Omental fat pad (tissue), 4 donors: ENCODE data around the gene CFAP300. TPM values are rescaled to one million over a fixed set of nuclear protein-coding genes. Genes with fewer than 3 reads are reported as not detected.

ENCODE experiments used
- ATAC-seq: fragments of 150-250 bp; one replicate; pipeline ENCODE4 v1.9.1; 2016; ENCODE audit warnings: mild to moderate bottlenecking, moderate library complexity; ENCODE audit not compliant: low FRiP score
- DNase-seq: peaks from one replicate; pipeline ENCODE4 v3.0.0-alpha.2; 2019; ENCODE audit warnings: low spot score
- CTCF ChIP-seq, 3 donors: fragments of 450-650 bp; IDR thresholded peaks; one replicate each; pipeline ENCODE4 v1.5.1; 2016 to 2017; ENCODE audit warnings: antibody characterized with exemption in 3 of 3, mild to moderate bottlenecking in 3 of 3, moderate library complexity in 2 of 3
- total RNA-seq, 4 donors: library from RNA; depleted of rRNA; stranded (reverse); fragments of >200 nt; gene quantifications; one replicate each; pipeline ENCODE4 v1.1.0, GENCODE V29; 2016

The CFAP300 gene
- total RNA-seq, 4 donors from 2014 or later: 1.0 to 3.2 (median 1.2) TPM

DNA sequence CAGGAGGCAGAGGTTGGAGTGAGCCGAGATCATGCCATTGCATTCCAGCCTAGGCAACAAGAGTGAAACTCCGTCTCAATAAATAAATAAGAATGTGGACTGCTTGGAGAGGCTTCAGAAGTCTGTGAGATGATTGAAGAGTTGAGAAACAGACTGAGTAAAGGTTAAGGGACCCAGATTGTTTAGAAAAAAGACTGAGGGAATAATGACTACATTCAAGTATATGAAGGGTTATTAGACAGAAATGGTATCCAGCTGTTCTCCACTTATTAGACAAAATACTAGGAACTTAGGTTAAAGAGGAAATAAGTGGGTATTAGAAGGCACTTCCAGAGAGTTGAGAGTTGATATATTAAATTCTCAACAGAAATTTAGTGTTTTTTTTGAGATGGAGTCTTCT, 52.5 kb downstream of the CFAP300 start:
- TF ChIP-seq CTCF (IDR thresholded peaks at IDR 0.05): no peak
- no peak for DNase-seq
- no peak for ATAC-seq

- no peak for DNase-seq
- no peak for ATAC-seq
- no peak for TF ChIP-seq CTCF (IDR thresholded peaks at IDR 0.05)
Measured at GRCh38 chr11:102108734-102109440, 61.6 kb downstream of the CFAP300 start.

DNA sequence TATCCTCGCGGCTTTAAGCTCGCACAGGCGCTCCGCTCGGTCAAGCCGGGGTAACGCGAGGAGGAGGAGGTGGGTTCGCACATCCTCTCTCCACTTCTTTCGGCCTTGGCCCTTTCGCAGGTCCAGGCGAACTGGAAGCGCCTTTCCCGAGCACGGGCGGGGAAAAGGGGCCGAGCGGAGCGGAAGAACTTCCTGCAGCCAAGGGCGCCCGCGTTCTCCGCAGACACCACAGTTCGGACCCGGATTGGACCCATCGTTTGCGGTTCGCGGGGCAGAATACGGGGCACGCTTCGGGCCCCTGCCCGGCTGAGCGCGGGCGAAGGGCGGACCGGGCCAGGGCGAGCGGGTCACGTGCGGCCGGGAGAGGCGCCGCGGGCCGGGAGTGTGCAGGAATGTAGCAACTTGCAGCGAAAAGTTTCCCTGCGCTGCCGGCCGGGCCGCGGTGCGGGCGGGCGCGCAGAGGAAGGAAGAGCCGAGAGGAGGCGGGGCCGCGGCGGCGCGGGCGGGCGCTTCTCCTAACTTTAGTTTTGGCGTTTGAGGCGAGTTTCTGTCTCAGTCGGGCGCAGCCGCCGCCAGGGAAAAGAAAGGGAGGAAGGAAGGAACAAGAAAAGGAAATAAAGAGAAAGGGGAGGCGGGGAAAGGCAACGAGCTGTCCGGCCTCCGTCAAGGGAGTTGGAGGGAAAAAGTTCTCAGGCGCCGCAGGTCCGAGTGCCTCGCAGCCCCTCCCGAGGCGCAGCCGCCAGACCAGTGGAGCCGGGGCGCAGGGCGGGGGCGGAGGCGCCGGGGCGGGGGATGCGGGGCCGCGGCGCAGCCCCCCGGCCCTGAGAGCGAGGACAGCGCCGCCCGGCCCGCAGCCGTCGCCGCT, 62.9 kb downstream of the CFAP300 start, which contains the start of gene YAP1:
Gene YAP1, plus strand, starts transcription at position 552 of the 865 bp plus-strand sequence. CDS start 402 bp downstream, outside the sequence.
- DNase-seq (peak; percentile 42), ATAC-seq (peak; percentile 89)
- no peak for TF ChIP-seq CTCF (IDR thresholded peaks at IDR 0.05)

DNA sequence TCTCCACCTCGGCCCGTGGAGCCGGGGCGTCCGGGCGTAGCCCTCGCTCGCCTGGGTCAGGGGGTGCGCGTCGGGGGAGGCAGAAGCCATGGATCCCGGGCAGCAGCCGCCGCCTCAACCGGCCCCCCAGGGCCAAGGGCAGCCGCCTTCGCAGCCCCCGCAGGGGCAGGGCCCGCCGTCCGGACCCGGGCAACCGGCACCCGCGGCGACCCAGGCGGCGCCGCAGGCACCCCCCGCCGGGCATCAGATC, 63.4 kb downstream of the CFAP300 start:
- DNase-seq (no peak), ATAC-seq (peak; percentile 8)
- TF ChIP-seq CTCF (IDR thresholded peaks at IDR 0.05): no peak

DNA sequence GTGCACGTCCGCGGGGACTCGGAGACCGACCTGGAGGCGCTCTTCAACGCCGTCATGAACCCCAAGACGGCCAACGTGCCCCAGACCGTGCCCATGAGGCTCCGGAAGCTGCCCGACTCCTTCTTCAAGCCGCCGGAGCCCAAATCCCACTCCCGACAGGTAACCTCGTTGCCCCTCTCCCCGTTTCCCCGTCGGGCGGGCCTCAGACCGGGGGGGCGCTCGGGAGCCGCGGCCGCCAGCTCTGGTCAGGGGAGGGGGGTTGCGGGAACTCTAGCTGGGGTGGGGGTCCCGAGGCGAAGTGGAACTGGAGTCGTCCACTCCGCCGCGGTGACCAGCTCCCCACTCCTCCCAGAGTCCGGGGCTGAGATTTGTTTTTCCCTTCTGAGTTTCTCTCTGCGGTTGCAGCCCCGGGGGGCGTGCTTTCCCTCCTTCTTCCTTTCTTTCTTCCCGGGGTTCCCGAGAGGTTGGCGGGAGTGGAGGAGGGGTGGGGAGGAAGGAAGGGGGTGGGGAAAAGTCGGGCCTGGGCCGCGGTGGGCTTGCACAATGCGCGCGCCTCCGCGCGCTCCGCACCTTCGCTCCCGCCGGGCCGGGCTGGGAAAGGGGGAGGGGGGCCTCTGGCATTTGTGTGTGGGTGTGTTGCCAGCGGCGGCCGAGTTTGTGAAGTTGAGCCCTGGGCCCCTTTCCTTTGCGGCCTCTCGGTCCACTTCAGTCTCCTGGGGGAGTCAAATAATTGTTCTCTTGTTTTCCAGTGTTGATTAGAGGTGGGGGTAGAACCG, 64.0 kb downstream of the CFAP300 start:
- DNase-seq (peak; percentile 45), ATAC-seq (peak; percentile 70)
- TF ChIP-seq CTCF (IDR thresholded peaks at IDR 0.05): no peak

DNA sequence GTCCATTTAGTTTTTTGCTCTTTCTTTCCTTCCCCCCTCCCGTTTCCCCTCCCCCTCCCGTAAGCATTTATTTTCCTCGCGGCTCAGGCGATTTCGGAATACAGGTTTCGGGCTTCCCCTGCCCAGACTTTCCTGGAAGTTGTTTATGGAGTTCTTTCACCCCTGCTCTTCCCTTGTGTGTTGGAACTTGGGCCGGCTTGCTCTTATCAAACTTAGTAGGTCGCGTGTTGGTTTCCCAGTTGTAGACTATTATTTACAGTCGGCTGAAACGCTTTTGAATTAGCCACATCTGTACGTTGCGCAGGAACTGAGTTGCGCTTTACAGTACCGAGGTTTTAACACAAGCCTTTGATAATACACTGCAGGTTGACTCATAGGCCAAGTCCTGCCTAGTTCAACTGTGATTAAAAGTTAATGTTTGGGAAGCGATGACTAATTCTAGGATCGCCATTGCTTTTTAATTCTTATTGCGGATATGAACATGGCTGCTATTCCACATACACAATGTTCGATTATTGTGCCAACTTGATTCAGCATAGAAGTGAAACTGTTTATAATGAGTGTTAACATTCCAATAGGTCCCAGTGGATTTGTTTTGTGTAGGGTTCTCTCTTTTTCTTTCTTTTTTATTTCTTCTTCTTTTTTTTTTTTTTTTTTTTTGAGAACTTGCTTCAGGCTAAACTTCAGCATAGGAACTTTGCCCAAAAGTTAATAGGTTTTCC, 64.7 kb downstream of the CFAP300 start:
- TF ChIP-seq CTCF (IDR thresholded peaks at IDR 0.05): no peak
- DNase-seq (no peak), ATAC-seq (peak; percentile 70)
